Astrocyte of the hippocampus (primary cell): ENCODE data around the gene RAI1.

ENCODE experiments used
- DNase-seq: peaks from one replicate; pipeline ENCODE4 v3.0.0; 2011; ENCODE audit warnings: low read depth, low spot score

RAI1 gene

DNA sequence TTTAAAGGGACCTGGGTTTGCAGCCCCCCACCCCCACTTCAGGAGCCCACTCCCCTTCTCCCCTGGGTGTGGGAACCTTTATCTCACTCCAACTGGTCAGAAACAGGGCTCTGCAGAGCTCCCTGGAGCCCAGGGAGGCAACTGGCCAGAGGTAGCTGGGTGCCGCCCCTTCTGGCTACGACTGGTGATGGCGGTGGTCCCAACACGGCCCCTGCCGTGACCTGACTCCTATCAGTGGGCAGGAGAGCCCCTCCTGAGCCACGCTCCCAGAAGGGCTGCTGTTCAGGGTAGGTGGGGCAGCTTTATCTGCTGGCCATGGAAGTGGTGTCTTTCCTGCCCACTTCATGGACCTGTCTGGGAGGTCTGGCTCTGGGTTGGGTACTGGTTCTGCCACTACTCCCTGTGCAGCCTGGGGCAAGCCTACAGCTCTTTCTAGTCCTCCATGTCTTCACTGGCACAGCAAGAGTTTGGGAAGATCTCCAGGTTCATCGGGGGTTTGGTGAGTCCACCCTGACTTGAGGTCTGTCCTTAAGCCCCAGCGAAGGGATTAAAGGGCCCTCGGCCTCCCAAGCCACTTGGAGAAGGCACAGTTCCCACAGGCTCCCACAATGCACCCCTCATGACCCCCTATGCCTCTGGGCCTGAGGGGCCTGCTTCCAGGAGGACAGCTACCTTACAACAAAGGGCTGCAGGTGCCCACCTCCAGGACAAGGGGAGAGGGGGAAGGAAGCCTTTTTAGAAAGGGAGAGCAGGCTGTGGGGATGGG is 161.0 kb downstream of the RAI1 start:
- DNase-seq = no peak

GRCh38 chr17:17843096-17843495 is 161.8 kb downstream of the RAI1 start:
- DNase-seq = no peak

GRCh38 chr17:17844079-17844478 is 162.8 kb downstream of the RAI1 start:
- DNase-seq = no peak

- DNase-seq = no peak
These were observed 163.2 kb downstream of the RAI1 start for GRCh38 chr17:17844500-17844899.

DNA sequence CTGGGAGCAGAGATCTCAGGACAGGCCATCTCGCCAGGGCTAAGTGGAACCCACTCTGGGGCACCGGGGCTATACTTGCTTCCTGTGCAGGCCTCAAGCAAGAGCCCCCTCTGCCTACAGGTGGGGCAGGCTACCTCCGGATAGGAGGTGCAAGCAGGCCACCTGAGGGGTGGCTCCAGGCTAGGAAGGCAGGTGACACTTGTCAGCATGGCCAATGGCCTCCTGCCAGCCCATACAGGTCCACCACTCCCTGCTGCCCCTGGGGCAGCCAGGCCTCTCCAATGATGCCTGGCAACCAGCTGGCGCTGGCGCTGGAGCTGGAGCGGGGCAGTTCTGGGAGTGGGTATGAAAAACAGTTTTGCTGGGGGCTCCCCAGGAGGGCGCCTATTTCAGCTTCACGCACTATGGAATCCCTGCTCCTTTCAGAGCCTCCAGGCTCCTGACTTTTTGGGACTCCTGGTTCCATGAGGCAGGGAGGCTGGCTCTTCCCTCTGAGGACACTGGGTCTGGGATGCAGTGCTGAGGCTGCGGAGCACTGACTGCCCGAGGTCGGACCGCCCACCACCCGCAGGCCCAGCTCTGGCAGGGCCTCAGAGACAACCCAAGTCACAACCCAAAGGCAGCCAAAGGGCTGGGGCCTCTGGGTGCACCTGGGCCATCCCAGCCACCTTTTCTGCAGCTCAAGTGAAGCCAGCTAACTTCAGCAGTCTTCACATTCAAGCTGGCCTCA is 164.0 kb downstream of the RAI1 start:
- no peak for DNase-seq

GRCh38 chr17:17846003-17846402 is 164.7 kb downstream of the RAI1 start:
- DNase-seq = no peak

DNA sequence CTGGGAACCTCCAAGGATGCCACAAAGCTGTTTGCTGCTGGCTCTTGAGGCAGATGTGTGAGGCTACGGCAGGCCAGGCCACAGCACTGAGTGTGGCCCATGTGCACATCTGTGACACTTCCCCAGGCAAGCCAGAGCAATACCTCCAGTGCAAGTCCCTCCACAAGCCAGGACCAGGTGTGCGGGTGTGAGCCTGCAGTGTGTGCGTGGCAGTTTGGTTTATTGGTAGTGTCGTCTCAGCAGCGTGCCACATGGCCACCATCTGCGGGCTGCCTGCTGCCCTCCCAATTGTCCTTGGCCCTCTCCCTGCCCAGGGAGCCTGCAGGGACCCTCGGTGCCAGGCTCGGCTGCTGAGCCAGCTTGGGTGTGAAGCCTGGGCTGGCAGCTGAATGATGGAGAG is 165.4 kb downstream of the RAI1 start:
- DNase-seq = no peak

DNA sequence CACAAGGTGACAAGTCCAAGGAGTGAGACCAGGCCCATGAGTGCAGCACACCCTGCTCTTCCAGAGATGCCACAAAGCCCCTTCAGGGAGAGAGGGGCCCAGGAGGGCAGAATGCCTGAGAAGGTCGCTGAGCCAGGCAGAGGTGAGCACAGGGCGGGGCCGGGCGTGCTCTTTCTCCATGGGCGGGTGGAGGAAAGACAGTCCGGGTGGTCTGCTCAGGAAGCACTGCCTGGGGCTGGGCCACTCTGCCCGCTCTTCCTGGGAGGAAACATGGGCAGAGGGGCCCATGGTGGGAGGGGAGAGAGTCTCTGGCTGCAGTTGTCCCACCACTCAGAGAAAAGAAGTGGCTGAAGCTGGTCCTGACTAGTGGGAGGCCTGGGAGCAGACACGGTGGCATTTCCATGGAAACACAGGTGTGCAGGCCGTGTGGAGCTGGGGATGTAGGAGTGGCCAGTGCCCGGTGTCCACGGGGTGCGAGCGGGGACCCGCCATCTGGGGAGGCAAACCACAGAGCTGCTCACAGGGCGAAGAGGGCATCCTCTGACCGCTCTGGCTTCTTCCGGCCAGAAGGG is 165.9 kb downstream of the RAI1 start:
- no peak for DNase-seq

- DNase-seq = no peak
These were observed 166.5 kb downstream of the RAI1 start for GRCh38 chr17:17847726-17848125.

DNA sequence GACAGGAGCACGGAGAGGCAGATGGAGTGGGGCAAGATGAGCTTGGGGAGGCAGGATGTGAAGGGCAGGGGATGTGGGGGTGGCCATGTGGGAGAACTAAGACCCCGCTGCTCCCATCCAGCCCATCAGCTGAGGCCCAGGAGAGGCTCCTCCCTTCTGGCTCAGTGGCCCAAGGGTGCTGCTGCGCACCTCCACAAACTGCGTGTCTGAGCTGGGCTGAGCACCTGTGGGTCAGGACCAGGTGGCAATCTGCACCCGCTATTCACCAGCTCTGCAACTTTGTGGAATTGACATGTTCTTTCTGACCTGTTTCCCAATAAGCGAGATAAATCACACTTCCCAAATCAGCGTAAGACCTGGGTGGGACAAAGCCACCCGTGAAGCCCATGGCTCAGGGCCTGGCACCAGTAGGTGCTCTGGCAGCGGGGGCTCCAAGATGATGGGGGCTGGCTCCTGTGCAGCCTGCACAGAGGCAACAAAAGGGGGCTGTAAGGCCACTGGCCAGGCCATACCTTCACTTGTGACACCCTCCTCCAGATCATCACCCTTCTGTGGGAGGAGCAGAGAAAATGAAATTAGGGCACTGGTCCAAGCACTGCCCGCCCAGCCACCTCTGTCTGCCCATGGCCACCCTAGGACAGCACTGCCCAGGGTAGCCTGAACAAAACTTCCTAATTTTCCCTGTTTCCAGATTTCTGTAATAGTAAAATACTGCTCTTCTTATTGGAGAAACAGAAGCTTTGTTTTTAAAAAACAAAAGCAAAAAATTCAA is 167.2 kb downstream of the RAI1 start:
- no peak for DNase-seq

- DNase-seq = peak; percentile 66
These were observed 168.0 kb downstream of the RAI1 start for GRCh38 chr17:17849147-17849820.

- peak; percentile 64 for DNase-seq
These were observed 168.7 kb downstream of the RAI1 start for GRCh38 chr17:17849845-17850373.

GRCh38 chr17:17851103-17852002 is 170.1 kb downstream of the RAI1 start:
- DNase-seq = no peak

GRCh38 chr17:17852930-17853329 is 171.7 kb downstream of the RAI1 start:
- no peak for DNase-seq

- DNase-seq = no peak
These were observed 172.7 kb downstream of the RAI1 start for GRCh38 chr17:17853811-17854447.

GRCh38 chr17:17855976-17856375 is 174.7 kb downstream of the RAI1 start:
- no peak for DNase-seq

GRCh38 chr17:17856386-17856785 is 175.1 kb downstream of the RAI1 start:
- no peak for DNase-seq

DNA sequence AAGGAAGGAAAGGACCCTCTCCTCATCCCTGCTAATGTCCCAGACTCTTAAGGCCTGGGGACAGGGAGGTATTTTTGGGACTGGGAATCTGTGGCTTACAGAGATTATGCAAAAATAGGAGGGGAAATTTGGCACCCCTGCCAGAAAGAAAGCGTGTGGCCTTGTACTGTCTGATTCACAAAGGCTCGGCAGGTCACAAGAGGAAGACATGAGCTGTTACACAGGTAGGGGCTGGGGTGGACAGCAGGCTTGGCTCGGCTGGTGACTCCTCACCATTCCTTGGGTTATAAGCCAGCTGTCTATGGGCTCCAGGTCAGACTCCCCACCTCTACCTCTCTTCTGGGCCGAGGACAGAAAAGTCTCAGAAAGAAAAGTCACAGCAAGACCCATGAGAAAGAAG is 176.2 kb downstream of the RAI1 start:
- no peak for DNase-seq

DNA sequence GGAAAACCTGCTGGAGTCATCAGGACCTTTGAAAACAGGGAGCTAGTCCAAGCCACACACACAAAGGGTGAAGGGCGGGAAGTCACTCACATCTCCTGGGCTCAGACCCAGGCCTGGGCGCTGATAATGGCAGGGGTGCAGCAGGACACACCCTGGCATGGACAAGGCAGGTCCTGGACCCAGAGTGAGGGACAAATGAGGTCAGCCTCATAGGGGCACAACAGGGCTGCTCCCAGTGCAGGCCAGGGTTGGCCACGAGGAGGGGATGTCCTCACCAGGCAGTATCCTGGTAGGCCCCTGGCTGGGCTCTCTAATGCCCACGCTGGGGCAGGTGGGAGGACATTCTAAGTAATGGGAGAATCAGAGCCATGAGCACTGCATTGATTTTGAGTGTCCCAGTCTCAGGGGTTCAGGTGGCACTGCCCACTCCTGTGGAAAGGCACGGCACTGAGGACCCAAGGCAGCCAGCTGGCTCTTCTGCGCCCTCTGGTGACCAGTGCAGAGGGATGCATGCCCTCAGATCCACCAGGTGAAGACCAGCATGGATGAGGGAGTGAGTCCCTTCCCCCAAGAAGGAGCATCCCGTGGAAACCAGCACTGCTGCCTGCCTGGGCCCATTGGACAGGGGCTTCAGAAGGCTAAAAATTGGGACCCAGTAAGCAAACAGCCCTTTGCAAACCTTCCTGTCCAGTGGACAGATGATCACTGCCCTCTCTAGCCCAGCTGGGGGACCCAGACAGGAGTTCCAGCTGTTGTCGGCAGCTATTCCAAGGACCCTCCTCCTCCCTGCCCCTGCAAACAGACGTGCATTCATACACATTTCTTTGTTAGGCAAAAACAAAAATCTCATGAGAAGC is 178.9 kb downstream of the RAI1 start:
- peak; percentile 78 for DNase-seq
